AG04450 (cell line): Measurements from ENCODE around the gene FCN1. TPM values are rescaled to one million over a fixed set of nuclear protein-coding genes. Genes with fewer than 3 reads are reported as not detected.

Experiments used
- CTCF ChIA-PET: fragments of 300-600, 350-600 bp; formaldehyde crosslinking; extraction: SDS; loops from one replicate; lab custom pipeline; 2022; ENCODE audit warnings: antibody characterized with exemption, inconsistent platforms; lab: Charles Lee
- POLR2A ChIA-PET: fragments of 350-600 bp; formaldehyde crosslinking; extraction: SDS; loops from one replicate; lab custom pipeline; 2021; ENCODE audit warnings: antibody characterized with exemption, inconsistent platforms; lab: Yijun Ruan, JAX
- DNase-seq: peaks from one replicate; pipeline ENCODE4 v3.0.0-alpha.2; 2011; ENCODE audit warnings: low read depth, low spot score
- H3K27ac ChIP-seq: one replicate; pipeline ENCODE4 v1.5.1; 2012; ENCODE audit warnings: low read depth, low read length, control low read depth
- H3K27me3 ChIP-seq: one replicate; pipeline ENCODE4 v1.6.0; 2012; ENCODE audit warnings: low read length; ENCODE audit not compliant: control insufficient read depth, insufficient read depth
- H3K4me3 ChIP-seq: 2 replicates; pipeline ENCODE4 v1.5.1; 2011; ENCODE audit warnings: mild to moderate bottlenecking, low read depth, low read length, control low read depth
- H3K9me3 ChIP-seq: 2 replicates; pipeline ENCODE4 v1.5.1; 2012; ENCODE audit warnings: low read length; ENCODE audit not compliant: control insufficient read depth, insufficient read depth
- CTCF ChIP-seq: IDR thresholded peaks from 2 replicates; pipeline ENCODE4 v1.5.1; 2011; ENCODE audit warnings: low read depth, low read length, control low read depth, inconsistent platforms
- polyA plus RNA-seq: library from polyadenylated mRNA; depleted of rRNA; stranded (reverse); fragments of >200 nt; gene quantifications from 2 replicates; pipeline ENCODE4 v1.2.3, GENCODE V29; 2011

The FCN1 gene
- polyA plus RNA-seq, 1 experiment: not detected

GRCh38 chr9:134962065-134962972, 44.6 kb upstream of the FCN1 start:
- POLR2A ChIA-PET: no interaction called here
- no peak overlapping the region for H3K4me3 ChIP-seq
- H3K9me3 ChIP-seq: peaks cover 5% of the 10 kb centered on the region; the same call in 1 of the 2 replicates
- H3K27ac ChIP-seq: no peak overlapping the region
- no peak for DNase-seq
- CTCF ChIA-PET: no interaction called here
- no peaks in the 10 kb centered on the region for H3K27me3 ChIP-seq
- no peak for TF ChIP-seq CTCF

- H3K27ac ChIP-seq: no peak overlapping the region
- no peak for TF ChIP-seq CTCF
- peaks cover 5% of the 10 kb centered on the region; the same call in 1 of the 2 replicates for H3K9me3 ChIP-seq
- no peaks in the 10 kb centered on the region for H3K27me3 ChIP-seq
- no peak overlapping the region for H3K4me3 ChIP-seq
- ChIA-PET POLR2A (no interaction called here), CTCF (no interaction called here)
- no peak for DNase-seq
These were observed 43.8 kb upstream of the FCN1 start for GRCh38 chr9:134961331-134962064.

GRCh38 chr9:134960701-134961181, 43.0 kb upstream of the FCN1 start:
- CTCF ChIA-PET: no interaction called here

GRCh38 chr9:134959971-134960310, 42.2 kb upstream of the FCN1 start:
- CTCF ChIA-PET: no interaction called here
- H3K9me3 ChIP-seq: peaks cover 5% of the 10 kb centered on the region; the same call in 1 of the 2 replicates
- H3K4me3 ChIP-seq: no peak overlapping the region
- TF ChIP-seq CTCF: no peak
- POLR2A ChIA-PET: no interaction called here
- no peaks in the 10 kb centered on the region for H3K27me3 ChIP-seq
- no peak overlapping the region for H3K27ac ChIP-seq
- DNase-seq: no peak

More at GRCh38 chr9:134960701-134961181, 43.0 kb upstream of the FCN1 start:
- Histone ChIP-seq H3K9me3 (peaks cover 5% of the 10 kb centered on the region; the same call in 1 of the 2 replicates), H3K27ac (no peak overlapping the region), H3K4me3 (no peak overlapping the region), H3K27me3 (no peaks in the 10 kb centered on the region)
- POLR2A ChIA-PET: no interaction called here
- DNase-seq: no peak
- no peak for TF ChIP-seq CTCF
